ENCODE data around the gene PLXNA4.

Gene PLXNA4

GRCh38 chr7:132373041-132373440 is 203.2 kb downstream of the PLXNA4 start:
- no peak for DNase-seq (ENCODE audit: low read depth)
- no peak overlapping the region for H3K4me3 ChIP-seq (ENCODE audit: low read depth, low read length)
- TF ChIP-seq MAX (IDR thresholded peaks at IDR 0.05; ENCODE audit: low read depth, low read length) (no peak), POLR2A (IDR thresholded peaks at IDR 0.05; ENCODE audit: extremely low read depth, insufficient read length) (no peak)

GRCh38 chr7:132371948-132372347 is 204.3 kb downstream of the PLXNA4 start:
- TF ChIP-seq MYC (IDR thresholded peaks at IDR 0.05; ENCODE audit: low read depth, low read length) (no peak), CTCF (IDR thresholded peaks at IDR 0.05; ENCODE audit: low read depth, low read length) (no peak)
- H3K4me3 ChIP-seq (ENCODE audit: low read depth, low read length), result no peak overlapping the region
- DNase-seq (ENCODE audit: low read depth), result no peak

- TF ChIP-seq CTCF (IDR thresholded peaks at IDR 0.05; ENCODE audit: low read depth, low read length) (no peak), MAX (IDR thresholded peaks at IDR 0.05; ENCODE audit: low read depth, low read length) (no peak), POLR2A (IDR thresholded peaks at IDR 0.05; ENCODE audit: extremely low read depth, insufficient read length) (no peak), MYC (IDR thresholded peaks at IDR 0.05; ENCODE audit: low read depth, low read length) (no peak)
- no peak overlapping the region for H3K4me3 ChIP-seq (ENCODE audit: low read depth, low read length)
- no peak for DNase-seq (ENCODE audit: low read depth)
These were observed 207.9 kb downstream of the PLXNA4 start for GRCh38 chr7:132368246-132368900.

GRCh38 chr7:132367795-132368194 is 208.5 kb downstream of the PLXNA4 start:
- TF ChIP-seq MYC (IDR thresholded peaks at IDR 0.05; ENCODE audit: low read depth, low read length), result no peak
- no peak for TF ChIP-seq POLR2A (IDR thresholded peaks at IDR 0.05; ENCODE audit: extremely low read depth, insufficient read length)
- no peak for TF ChIP-seq CTCF (IDR thresholded peaks at IDR 0.05; ENCODE audit: low read depth, low read length)
- TF ChIP-seq MAX (IDR thresholded peaks at IDR 0.05; ENCODE audit: low read depth, low read length), result no peak
- no peak for DNase-seq (ENCODE audit: low read depth)

GRCh38 chr7:132367004-132367403 is 209.3 kb downstream of the PLXNA4 start:
- DNase-seq (ENCODE audit: low read depth), result no peak
- TF ChIP-seq CTCF (IDR thresholded peaks at IDR 0.05; ENCODE audit: low read depth, low read length) (no peak), MAX (IDR thresholded peaks at IDR 0.05; ENCODE audit: low read depth, low read length) (no peak), MYC (IDR thresholded peaks at IDR 0.05; ENCODE audit: low read depth, low read length) (no peak), POLR2A (IDR thresholded peaks at IDR 0.05; ENCODE audit: extremely low read depth, insufficient read length) (no peak)
- no peak overlapping the region for H3K4me3 ChIP-seq (ENCODE audit: low read depth, low read length)

More at GRCh38 chr7:132367795-132368194, 208.5 kb downstream of the PLXNA4 start:
- H3K4me3 ChIP-seq (ENCODE audit: low read depth, low read length), result no peak overlapping the region

- TF ChIP-seq MYC (IDR thresholded peaks at IDR 0.05; ENCODE audit: low read depth, low read length) (no peak), POLR2A (IDR thresholded peaks at IDR 0.05; ENCODE audit: extremely low read depth, insufficient read length) (no peak), MAX (IDR thresholded peaks at IDR 0.05; ENCODE audit: low read depth, low read length) (no peak), CTCF (IDR thresholded peaks at IDR 0.05; ENCODE audit: low read depth, low read length) (no peak)
- DNase-seq (ENCODE audit: low read depth), result no peak
- H3K4me3 ChIP-seq (ENCODE audit: low read depth, low read length), result no peak overlapping the region
These were observed 212.0 kb downstream of the PLXNA4 start for GRCh38 chr7:132364226-132364625.
